Pancreas (tissue), 10 donors: ENCODE data around the gene S100B. TPM values are rescaled to one million over a fixed set of nuclear protein-coding genes. Genes with fewer than 3 reads are reported as not detected.

Experiments
- ATAC-seq, 4 donors: fragments of 200-7000 bp; cut with Tn5 transposase; one replicate each; pipeline versions ENCODE4 v1.8.0 to v1.9.1; 2020; ENCODE audit warnings: mild to moderate bottlenecking in 4 of 4, moderate library complexity in 4 of 4
- DNase-seq, 6 donors: peaks; one replicate each; pipeline ENCODE4 v3.0.0-alpha.2; 2020
- FAIRE-seq: peaks from 2 replicates; lab custom pipeline; 2012; peaks lifted over from hg19 to GRCh38; lab: Jason Lieb, UNC
- H3K27ac ChIP-seq, 4 donors: fragments of 200-600 bp; sonication (generic); 1 replicate in 3 of 4; 2 replicates in 1 of 4; pipeline versions ENCODE4 v1.5.0 to v1.8.0; 2020
- H3K27me3 ChIP-seq, 4 donors: fragments of 200-600 bp; one replicate each; pipeline ENCODE4 v1.8.0; 2021
- H3K36me3 ChIP-seq, 3 donors: fragments of 200-600 bp; sonication (generic) in 1 of 3; one replicate each; pipeline versions ENCODE4 v1.5.0 to v1.8.0; 2020 to 2021
- H3K4me1 ChIP-seq, 3 donors: fragments of 200-600 bp; one replicate each; pipeline ENCODE4 v1.8.0; 2021
- H3K4me3 ChIP-seq, 4 donors: fragments of 200-600 bp; sonication (generic) in 2 of 4; one replicate each; pipeline versions ENCODE4 v1.5.0 to v1.8.0; 2020 to 2021
- H3K9me3 ChIP-seq, 4 donors: fragments of 200-600 bp; one replicate each; pipeline ENCODE4 v1.8.0; 2021
- CTCF ChIP-seq, 4 donors: fragments of 200-600 bp; sonication (generic) in 3 of 4; IDR thresholded peaks; one replicate each; pipeline versions ENCODE4 v1.5.0 to v1.8.0; 2021; ENCODE audit warnings: antibody characterized with exemption in 4 of 4
- WGBS, 2 donors: extraction: QIAGEN DNeasy Blood & Tissue Kit; methylation state at CpG; one replicate each; pipeline ENCODE4 v1.1.7; 2013; 5-methylcytosine and 5-hydroxymethylcytosine counted together
- intact Hi-C, 3 donors: fragments of 100-400 bp; cut with DNase I; formaldehyde crosslinking; loops; one replicate each; pipeline versions ENCODE4 v1.11.1 to v1.14.2; 2022
- polyA plus RNA-seq, 2 donors: library from polyadenylated mRNA; stranded (reverse); fragments of 200-250 nt; gene quantifications; one replicate each; pipeline ENCODE4 v1.2.3, GENCODE V29; 2013
- total RNA-seq, 6 donors: library from RNA; stranded (reverse); fragmentation: NEBNext Ultra II Directional in 4 of 6; extraction: Animal tissue kit (Norgen Biotek cat#: 25700) in 4 of 6; gene quantifications; one replicate each; pipeline versions ENCODE4 v1.2.1 to v1.2.4, GENCODE V29; 2021 to 2023
- donor health status: healthy with polysubstance abuse.
- donor health status: DM: no; HTN: no; CAD: no; lungs with moderate emphysema.
- donor health status: DM: no; HTN: no; CAD: no.
- donor health status: control.
- donor health status: control.
- donor health status: Bipolar disorder and iron deficiency.
- donor health status: DM: yes; HTN: yes; CAD: no.
- donor health status: DM: no; HTN: no; CAD: no.
- donor health status: DM: no; HTN: no; CAD: no.
- donor health status: DM: yes; HTN: yes; CAD: no.

Gene S100B
- total and polyA plus RNA-seq, 8 donors = 0.46 to 10.8 (median 2.0) TPM

- Histone ChIP-seq H3K4me3 (no peak overlapping the region), H3K27me3 (no peaks in the 10 kb centered on the region), H3K36me3 (peaks cover 0 to 11% (median 5%) of the 10 kb centered on the region in 3 donors), H3K4me1 (no peaks in the 10 kb centered on the region), H3K9me3 (no peaks in the 10 kb centered on the region), H3K27ac (no peak overlapping the region)
- intact Hi-C loops = no loop called here
- 79 to 80% methylated on average over 16 of the region's 16 CpGs for WGBS, 2 donors
- DNase-seq (peak in 1 of 6 donors; percentile 44), FAIRE-seq (no peak), ATAC-seq (peak in 2 of 4 donors; percentile 25 to 47)
- TF ChIP-seq CTCF (IDR thresholded peaks at IDR 0.05) = no peak
Measured at GRCh38 chr21:46559291-46559983, 45.4 kb downstream of the S100B start.

GRCh38 chr21:46557919-46558392 is 46.9 kb downstream of the S100B start:
- no peak overlapping the region for H3K4me3 ChIP-seq
- peaks cover 0 to 11% (median 5%) of the 10 kb centered on the region in 3 donors for H3K36me3 ChIP-seq
- no peak for ATAC-seq
- intact Hi-C loops = no loop called here
- no peaks in the 10 kb centered on the region for H3K9me3 ChIP-seq
- 96% methylated on average over 26 of the region's 26 CpGs for WGBS, 2 donors
- H3K27ac ChIP-seq = no peak overlapping the region
- FAIRE-seq = no peak
- no peaks in the 10 kb centered on the region for H3K27me3 ChIP-seq
- peak in 1 of 6 donors; percentile 50 for DNase-seq
- H3K4me1 ChIP-seq = no peaks in the 10 kb centered on the region
- TF ChIP-seq CTCF (IDR thresholded peaks at IDR 0.05) = no peak

- no peak overlapping the region for H3K27ac ChIP-seq
- no peak overlapping the region for H3K4me3 ChIP-seq
- WGBS, 2 donors = 94 to 95% methylated on average over 14 of the region's 14 CpGs
- no peaks in the 10 kb centered on the region for H3K27me3 ChIP-seq
- FAIRE-seq (no peak), ATAC-seq (no peak), DNase-seq (peak in 1 of 6 donors; percentile 47)
- H3K36me3 ChIP-seq = peaks cover 0 to 11% (median 5%) of the 10 kb centered on the region in 3 donors
- no peaks in the 10 kb centered on the region for H3K4me1 ChIP-seq
- intact Hi-C loops = no loop called here
- no peaks in the 10 kb centered on the region for H3K9me3 ChIP-seq
- TF ChIP-seq CTCF (IDR thresholded peaks at IDR 0.05) = no peak
Measured at GRCh38 chr21:46557469-46557868, 47.4 kb downstream of the S100B start.

- H3K9me3 ChIP-seq = no peaks in the 10 kb centered on the region
- DNase-seq (no peak), FAIRE-seq (no peak), ATAC-seq (no peak)
- no peak overlapping the region for H3K4me3 ChIP-seq
- intact Hi-C loops = no loop called here
- H3K27me3 ChIP-seq = no peaks in the 10 kb centered on the region
- no peaks in the 10 kb centered on the region for H3K4me1 ChIP-seq
- no peak overlapping the region for H3K27ac ChIP-seq
- WGBS, 2 donors = 95 to 96% methylated on average over 13 of the region's 13 CpGs
- H3K36me3 ChIP-seq = peaks cover 0 to 11% (median 5%) of the 10 kb centered on the region in 3 donors
- no peak for TF ChIP-seq CTCF (IDR thresholded peaks at IDR 0.05)
Measured at GRCh38 chr21:46556802-46557201, 48.1 kb downstream of the S100B start.

GRCh38 chr21:46555678-46556077 is 49.2 kb downstream of the S100B start:
- H3K27ac ChIP-seq = no peak overlapping the region
- H3K36me3 ChIP-seq = peaks cover 0 to 6% (median 5%) of the 10 kb centered on the region in 3 donors

More at GRCh38 chr21:46555678-46556077, 49.2 kb downstream of the S100B start:
- TF ChIP-seq CTCF (IDR thresholded peaks at IDR 0.05) = no peak
- H3K4me3 ChIP-seq = no peak overlapping the region
- FAIRE-seq = no peak
- intact Hi-C loops = no loop called here
- WGBS, 2 donors = 96 to 98% methylated on average over 16 of the region's 16 CpGs
- no peaks in the 10 kb centered on the region for H3K27me3 ChIP-seq
- ATAC-seq = no peak
- no peaks in the 10 kb centered on the region for H3K9me3 ChIP-seq
- H3K4me1 ChIP-seq = no peaks in the 10 kb centered on the region
- no peak for DNase-seq
